SK-N-SH (cell line): Measurements from ENCODE around the gene ADAD1. TPM values are rescaled to one million over a fixed set of nuclear protein-coding genes. Genes with fewer than 3 reads are reported as not detected.

ENCODE experiments used
- CTCF ChIA-PET: fragments of 300-600, 350-600 bp; formaldehyde crosslinking; extraction: SDS; loops from one replicate; lab custom pipeline; 2021; lab: Yijun Ruan, JAX
- POLR2A ChIA-PET: fragments of 350-600 bp; sonication (Branson Sonifier 250); formaldehyde crosslinking; extraction: SDS; loops from one replicate; lab custom pipeline; 2020; ENCODE audit warnings: antibody characterized with exemption, inconsistent platforms; lab: Yijun Ruan, JAX
- DNase-seq: peaks from one replicate; pipeline ENCODE4 v3.0.0; 2012
- H2AFZ ChIP-seq: fragments of 200-600 bp; sonication (generic); 2 replicates; pipeline ENCODE4 v1.8.1; 2016; ENCODE audit warnings: antibody characterized with exemption, mild to moderate bottlenecking, low read depth
- H3F3A ChIP-seq: fragments of 200-600 bp; sonication (generic); replicated peaks from 2 replicates; pipeline ENCODE3; 2016; ENCODE audit warnings: antibody characterized with exemption, mild to moderate bottlenecking; ENCODE audit not compliant: insufficient read depth
- H3K27ac ChIP-seq, 2 experiments: fragments of 200-500 bp in 1 of 2; fragments of 200-600 bp in 1 of 2; sonication (Bioruptor generic) in 1 of 2; sonication (generic), shearing (Covaris generic) in 1 of 2; 2 replicates each; pipeline versions ENCODE4 v1.5.1 to v1.6.1; 2014 to 2016; ENCODE audit warnings: low read depth in 2 of 2, inconsistent platforms in 1 of 2, low read length in 1 of 2, mild to moderate bottlenecking in 1 of 2, mixed read lengths in 1 of 2
- H3K27me3 ChIP-seq: fragments of 200-600 bp; sonication (generic), shearing (Covaris generic); 2 replicates; pipeline ENCODE4 v1.6.1; 2016; ENCODE audit warnings: mixed run types; ENCODE audit not compliant: insufficient read depth
- H3K36me3 ChIP-seq, 2 experiments: fragments of 200-500 bp in 1 of 2; fragments of 200-600 bp in 1 of 2; sonication (Bioruptor generic) in 1 of 2; sonication (generic) in 1 of 2; replicated peaks in 1 of 2; 2 replicates each; pipeline versions ENCODE3 to v1.5.1; 2014 to 2016; ENCODE audit warnings: low read length in 1 of 2, mild to moderate bottlenecking in 1 of 2; ENCODE audit not compliant: insufficient read depth in 2 of 2, control insufficient read depth in 1 of 2
- H3K4me1 ChIP-seq, 2 experiments: fragments of 200-500 bp in 1 of 2; fragments of 200-600 bp in 1 of 2; sonication (Bioruptor generic) in 1 of 2; sonication (generic), shearing (Covaris generic) in 1 of 2; 2 replicates each; pipeline versions ENCODE4 v1.5.1 to v1.6.1; 2014 to 2016; ENCODE audit warnings: low read depth in 1 of 2, low read length in 1 of 2, mixed run types in 1 of 2; ENCODE audit not compliant: insufficient read depth in 2 of 2, control insufficient read depth in 1 of 2
- H3K4me2 ChIP-seq: fragments of 200-600 bp; sonication (generic), shearing (Covaris generic); 2 replicates; pipeline ENCODE4 v1.6.1; 2017; ENCODE audit warnings: mixed run types
- H3K4me3 ChIP-seq, 2 experiments: fragments of 200-500 bp in 1 of 2; fragments of 200-600 bp in 1 of 2; sonication (Bioruptor generic) in 1 of 2; sonication (generic), shearing (Covaris generic) in 1 of 2; 2 replicates each; pipeline versions ENCODE4 v1.5.1 to v1.8.1; 2014 to 2016; ENCODE audit warnings: low read depth in 2 of 2, inconsistent platforms in 1 of 2, low read length in 1 of 2, mild to moderate bottlenecking in 1 of 2, mixed read lengths in 1 of 2, moderate library complexity in 1 of 2
- H3K79me2 ChIP-seq: fragments of 200-600 bp; sonication (generic); 2 replicates; pipeline ENCODE4 v1.8.1; 2017; ENCODE audit warnings: mild to moderate bottlenecking; ENCODE audit not compliant: insufficient read depth
- H3K9ac ChIP-seq: fragments of 200-600 bp; sonication (generic); 2 replicates; pipeline ENCODE4 v1.6.1; 2017; ENCODE audit warnings: mixed run types
- H3K9me2 ChIP-seq: fragments of 200-600 bp; sonication (generic); 2 replicates; pipeline ENCODE4 v1.6.1; 2017; ENCODE audit warnings: mixed run types
- H3K9me3 ChIP-seq: fragments of 200-600 bp; sonication (generic); 2 replicates; pipeline ENCODE4 v1.6.1; 2017; ENCODE audit warnings: mixed run types, mild to moderate bottlenecking, moderate library complexity
- H4K20me1 ChIP-seq: fragments of 200-600 bp; sonication (generic); 2 replicates; pipeline ENCODE4 v1.6.1; 2017; ENCODE audit warnings: mild to moderate bottlenecking, mixed run types; ENCODE audit not compliant: insufficient read depth
- CHD2 ChIP-seq: fragments of 150-350 bp; IDR thresholded peaks from 2 replicates; pipeline ENCODE4 v1.6.1; 2018; ENCODE audit warnings: low read length; ENCODE audit not compliant: partially characterized antibody
- ELF1 ChIP-seq: IDR thresholded peaks from 2 replicates; pipeline ENCODE4 v1.4.0; 2012
- EP300 ChIP-seq, 2 experiments: IDR thresholded peaks; 2 replicates each; pipeline versions ENCODE4 v1.4.0 to v1.6.1; 2012; ENCODE audit warnings: borderline replicate concordance in 1 of 2, low read depth in 1 of 2, low read length in 1 of 2
- FOSL2 ChIP-seq: IDR thresholded peaks from 2 replicates; pipeline ENCODE4 v1.4.0; 2012; ENCODE audit warnings: low read depth, mild to moderate bottlenecking, moderate library complexity, borderline replicate concordance
- GATA2 ChIP-seq: sonication (generic); formaldehyde crosslinking; IDR thresholded peaks from 2 replicates; pipeline ENCODE4 v1.5.0; 2020; ENCODE audit warnings: mild to moderate bottlenecking, missing genetic modification reagents
- MXI1 ChIP-seq: IDR thresholded peaks from 2 replicates; pipeline ENCODE4 v1.6.1; 2012; ENCODE audit warnings: mild to moderate bottlenecking, low read depth, low read length, improper control_type of control experiment
- NRF1 ChIP-seq: IDR thresholded peaks from 2 replicates; pipeline ENCODE4 v1.6.1; 2012; ENCODE audit warnings: low read depth, mild to moderate bottlenecking, low read length
- RCOR1 ChIP-seq: fragments of 150-350 bp; IDR thresholded peaks from 2 replicates; pipeline ENCODE4 v1.6.1; 2017; ENCODE audit warnings: antibody characterized with exemption, low read length
- RXRA ChIP-seq: IDR thresholded peaks from 2 replicates; pipeline ENCODE4 v1.4.0; 2012; ENCODE audit warnings: low read depth, mild to moderate bottlenecking, borderline replicate concordance
- SMC3 ChIP-seq: IDR thresholded peaks from 2 replicates; pipeline ENCODE4 v1.6.1; 2012; ENCODE audit warnings: low read depth, low read length, improper control_type of control experiment
- TAF1 ChIP-seq: IDR thresholded peaks from 2 replicates; pipeline ENCODE4 v1.6.1; 2012; ENCODE audit warnings: low read depth, mild to moderate bottlenecking, low read length, moderate library complexity, borderline replicate concordance
- TEAD4 ChIP-seq: IDR thresholded peaks from 2 replicates; pipeline ENCODE4 v1.4.0; 2012; ENCODE audit warnings: mild to moderate bottlenecking, borderline replicate concordance; ENCODE audit not compliant: insufficient read depth
- WGBS: methylation state at CpG from one replicate; pipeline ENCODE4 v1.1.6; 2017; ENCODE audit warnings: low lambda C conversion rate; 5-methylcytosine and 5-hydroxymethylcytosine counted together
- polyA plus RNA-seq, 3 experiments: library from polyadenylated mRNA; depleted of rRNA; stranded (reverse); fragments of >200 nt; gene quantifications; 2 replicates each; pipeline ENCODE4 v1.2.3, GENCODE V29; 2012
- TF ChIP-seq, protein P1 (sequence below): IDR thresholded peaks from 2 replicates; pipeline ENCODE4 v1.4.0; 2012; ENCODE audit warnings: low read depth
- TF ChIP-seq, protein P2 (sequence below): IDR thresholded peaks from 2 replicates; pipeline ENCODE4 v1.4.0; 2012; ENCODE audit warnings: low read depth, borderline replicate concordance

Gene ADAD1
- polyA plus RNA-seq, 1 of the 3 experiments (the other 2 are of a cell fraction): not detected

DNA sequence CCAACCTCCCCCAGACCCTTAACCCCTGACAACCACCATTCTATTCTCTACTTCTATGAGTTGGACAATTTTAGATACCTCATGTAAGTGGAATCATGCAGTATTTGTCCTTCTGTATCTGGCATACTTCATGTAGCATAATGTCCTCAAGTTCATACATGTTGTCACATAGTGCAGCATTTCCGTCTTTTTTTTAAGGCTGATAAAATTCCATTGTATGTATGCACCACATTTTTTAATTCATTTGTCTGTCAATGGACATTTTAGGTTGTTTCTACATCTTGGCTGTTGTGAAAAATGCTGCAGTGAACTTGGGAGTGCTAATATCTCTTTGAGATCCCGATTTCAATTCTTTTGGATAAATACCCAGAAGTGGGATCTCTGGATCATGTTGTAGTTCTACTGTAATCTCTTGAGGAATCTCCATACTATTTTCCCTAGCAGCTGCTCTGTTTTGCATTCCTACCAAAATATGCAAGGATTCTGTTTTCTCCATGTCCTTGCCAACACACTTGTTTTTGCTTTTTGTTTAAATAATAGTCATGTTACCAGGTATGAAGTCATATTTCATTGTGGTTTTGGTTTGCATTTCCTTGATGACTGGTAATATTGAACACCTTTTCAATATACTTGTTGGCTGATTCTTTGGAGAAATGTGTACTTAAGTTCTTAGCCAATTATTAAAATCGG, 48.8 kb upstream of the ADAD1 start:
- H3K4me3 ChIP-seq: no peak overlapping the region
- no peaks in the 10 kb centered on the region for H4K20me1 ChIP-seq
- no peak overlapping the region for H3K9ac ChIP-seq
- H3K4me2 ChIP-seq: no peak overlapping the region
- TF ChIP-seq, protein P1, sequence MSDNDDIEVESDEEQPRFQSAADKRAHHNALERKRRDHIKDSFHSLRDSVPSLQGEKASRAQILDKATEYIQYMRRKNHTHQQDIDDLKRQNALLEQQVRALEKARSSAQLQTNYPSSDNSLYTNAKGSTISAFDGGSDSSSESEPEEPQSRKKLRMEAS: no peak
- TF ChIP-seq EP300 (IDR thresholded peaks at IDR 0.05; ENCODE audit: borderline replicate concordance in 1 of 2, low read depth in 1 of 2, low read length in 1 of 2): 0 out of 4 replicates have a peak, but pooled peaks of 1 of the 2 experiments have one; percentile 18
- TF ChIP-seq, all 33 proteins: peak for 1
- POLR2A ChIA-PET: no interaction called here
- CTCF ChIA-PET: no interaction called here
- peak overlapping the region in 1 of 2 experiments; percentile 52; a peak in 2 of 4 replicates for H3K27ac ChIP-seq
- H3F3A ChIP-seq: no peaks in the 10 kb centered on the region
- H3K79me2 ChIP-seq: no peaks in the 10 kb centered on the region
- no peaks in the 10 kb centered on the region for H3K4me1 ChIP-seq
- no peaks in the 10 kb centered on the region for H3K9me3 ChIP-seq
- DNase-seq: no peak
- no peak overlapping the region for H2AFZ ChIP-seq
- 91% methylated on average over 3 of the region's 3 CpGs for WGBS
- H3K27me3 ChIP-seq: no peaks in the 10 kb centered on the region
- H3K36me3 ChIP-seq: peaks cover 56 to 62% of the 10 kb centered on the region in 2 experiments
- H3K9me2 ChIP-seq: no peaks in the 10 kb centered on the region

GRCh38 chr4:122331195-122331594, 47.6 kb upstream of the ADAD1 start:
- no peaks in the 10 kb centered on the region for H3F3A ChIP-seq
- no peaks in the 10 kb centered on the region for H3K9me2 ChIP-seq
- no peaks in the 10 kb centered on the region for H3K4me1 ChIP-seq
- TF ChIP-seq, protein P2, sequence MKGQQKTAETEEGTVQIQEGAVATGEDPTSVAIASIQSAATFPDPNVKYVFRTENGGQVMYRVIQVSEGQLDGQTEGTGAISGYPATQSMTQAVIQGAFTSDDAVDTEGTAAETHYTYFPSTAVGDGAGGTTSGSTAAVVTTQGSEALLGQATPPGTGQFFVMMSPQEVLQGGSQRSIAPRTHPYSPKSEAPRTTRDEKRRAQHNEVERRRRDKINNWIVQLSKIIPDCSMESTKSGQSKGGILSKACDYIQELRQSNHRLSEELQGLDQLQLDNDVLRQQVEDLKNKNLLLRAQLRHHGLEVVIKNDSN: no peak
- TF ChIP-seq CHD2 (no peak), SMC3 (no peak), RCOR1 (no peak), RXRA (no peak), GATA2 (CRISPR knock-in tag) (no peak), ELF1 (no peak), TAF1 (no peak), FOSL2 (no peak), MXI1 (no peak), TEAD4 (no peak), NRF1 (no peak)
- no peak overlapping the region for H2AFZ ChIP-seq
- ChIA-PET POLR2A (no interaction called here), CTCF (no interaction called here)
- no peaks in the 10 kb centered on the region for H3K27me3 ChIP-seq
- H3K79me2 ChIP-seq: no peaks in the 10 kb centered on the region
- no peaks in the 10 kb centered on the region for H4K20me1 ChIP-seq
- no peak for DNase-seq
- no peaks in the 10 kb centered on the region for H3K9me3 ChIP-seq
- no peak overlapping the region for H3K4me2 ChIP-seq
- H3K36me3 ChIP-seq: peaks cover 56 to 62% of the 10 kb centered on the region in 2 experiments
- 94% methylated on average over 4 of the region's 4 CpGs for WGBS
- H3K27ac ChIP-seq: no peak overlapping the region
- H3K4me3 ChIP-seq: no peak overlapping the region
- H3K9ac ChIP-seq: no peak overlapping the region
